ENCODE results near the gene PKIG. TPM values are rescaled to one million over a fixed set of nuclear protein-coding genes. Genes with fewer than 3 reads are reported as not detected.

PKIG gene
- 1 to 10 TPM; 3.3 to 5.1 TPM for total RNA-seq

- POLR2A ChIA-PET: no interaction called here
- peaks cover 2% of the 10 kb centered on the region for H3K9me3 Mint-ChIP-seq
- no peak for DNase-seq
- H3K27me3 Mint-ChIP-seq: no peaks in the 10 kb centered on the region
- no peaks in the 10 kb centered on the region for H3K36me3 Mint-ChIP-seq (ENCODE audit: low read depth)
- peaks cover 19% of the 10 kb centered on the region for H3K4me1 Mint-ChIP-seq
- no peak within 1 kb of the TSS for H3K4me3 Mint-ChIP-seq
- no peak within 1 kb of the TSS for H3K27ac Mint-ChIP-seq
- CTCF ChIA-PET: no interaction called here
Observed at GRCh38 chr20:44582311-44583025, at the start of gene PKIG. PKIG (plus strand) TSS chr20:44582579; CDS start chr20:44614557, 31,978 bp downstream.

- no peaks in the 10 kb centered on the region for H3K36me3 Mint-ChIP-seq (ENCODE audit: low read depth)
- H3K4me1 Mint-ChIP-seq: peaks cover 11% of the 10 kb centered on the region
- peak; percentile 43 for DNase-seq
- CTCF ChIA-PET: interaction anchor here (1.8 kb wide), 1 partner anchor 22 kb away, joined by 4 read pairs; no protein-coding TSS in a partner anchor
- H3K4me3 Mint-ChIP-seq: no peak overlapping the region
- no peaks in the 10 kb centered on the region for H3K9me3 Mint-ChIP-seq
- no peak overlapping the region for H3K27ac Mint-ChIP-seq
- POLR2A ChIA-PET: no interaction called here
- H3K27me3 Mint-ChIP-seq: peaks cover 9% of the 10 kb centered on the region
Observed at GRCh38 chr20:44532981-44533331, 49.4 kb upstream of the PKIG start.

- H3K27me3 Mint-ChIP-seq: peaks cover 9% of the 10 kb centered on the region
- H3K4me1 Mint-ChIP-seq: peaks cover 11% of the 10 kb centered on the region
- no peaks in the 10 kb centered on the region for H3K36me3 Mint-ChIP-seq (ENCODE audit: low read depth)
- no peaks in the 10 kb centered on the region for H3K9me3 Mint-ChIP-seq
- POLR2A ChIA-PET: no interaction called here
- CTCF ChIA-PET: interaction anchor here (1.4 to 1.8 kb wide), 2 partner anchors 23 to 76 kb away, joined by 3 to 4 read pairs; no protein-coding TSS in a partner anchor
- H3K27ac Mint-ChIP-seq: no peak overlapping the region
- DNase-seq: no peak
- H3K4me3 Mint-ChIP-seq: no peak overlapping the region
Observed at GRCh38 chr20:44533928-44534327, 48.5 kb upstream of the PKIG start.

- Mint-ChIP-seq H3K27me3 (peaks cover 9% of the 10 kb centered on the region), H3K4me3 (no peak overlapping the region), H3K27ac (no peak overlapping the region), H3K4me1 (peaks cover 10% of the 10 kb centered on the region), H3K36me3 (ENCODE audit: low read depth) (no peaks in the 10 kb centered on the region), H3K9me3 (no peaks in the 10 kb centered on the region)
- POLR2A ChIA-PET: no interaction called here
- no peak for DNase-seq
- CTCF ChIA-PET: interaction anchor here (1.1 kb wide), 1 partner anchor 188 kb away, joined by 3 read pairs; no protein-coding TSS in a partner anchor
Observed at GRCh38 chr20:44536175-44536574, 46.2 kb upstream of the PKIG start.

- Mint-ChIP-seq H3K4me1 (peaks cover 5% of the 10 kb centered on the region), H3K9me3 (no peaks in the 10 kb centered on the region), H3K36me3 (ENCODE audit: low read depth) (no peaks in the 10 kb centered on the region), H3K27me3 (peaks cover 9% of the 10 kb centered on the region), H3K4me3 (no peak overlapping the region), H3K27ac (no peak overlapping the region)
- ChIA-PET POLR2A (no interaction called here), CTCF (no interaction called here)
- DNase-seq: no peak
Observed at GRCh38 chr20:44537993-44538392, 44.4 kb upstream of the PKIG start.

GRCh38 chr20:44540834-44541233 lies 41.5 kb upstream of the PKIG start:
- Mint-ChIP-seq H3K9me3 (no peaks in the 10 kb centered on the region), H3K27ac (no peak overlapping the region), H3K4me3 (no peak overlapping the region), H3K36me3 (ENCODE audit: low read depth) (no peaks in the 10 kb centered on the region), H3K4me1 (peaks cover 5% of the 10 kb centered on the region), H3K27me3 (peaks cover 6% of the 10 kb centered on the region)
- no peak for DNase-seq
- ChIA-PET POLR2A (no interaction called here), CTCF (interaction anchor here (0.7 kb wide), 1 partner anchor 130 kb away, joined by 3 read pairs; no protein-coding TSS in a partner anchor)

GRCh38 chr20:44541992-44542391 lies 40.4 kb upstream of the PKIG start:
- CTCF ChIA-PET: interaction anchor here (1.2 kb wide), 1 partner anchor 9 kb away, joined by 3 read pairs; no protein-coding TSS in a partner anchor
- H3K27me3 Mint-ChIP-seq: no peaks in the 10 kb centered on the region
- POLR2A ChIA-PET: no interaction called here
- H3K9me3 Mint-ChIP-seq: no peaks in the 10 kb centered on the region
- no peaks in the 10 kb centered on the region for H3K4me1 Mint-ChIP-seq
- H3K36me3 Mint-ChIP-seq (ENCODE audit: low read depth): no peaks in the 10 kb centered on the region
- DNase-seq: no peak
- H3K4me3 Mint-ChIP-seq: no peak overlapping the region
- H3K27ac Mint-ChIP-seq: no peak overlapping the region

- DNase-seq: no peak
- CTCF ChIA-PET: interaction anchor here (1.2 kb wide), 2 partner anchors 8 to 10 kb away, joined by 3 to 5 read pairs; no protein-coding TSS in a partner anchor
- no peaks in the 10 kb centered on the region for H3K4me1 Mint-ChIP-seq
Observed at GRCh38 chr20:44542890-44543289, 39.5 kb upstream of the PKIG start.

GRCh38 chr20:44543358-44543757 lies 39.0 kb upstream of the PKIG start:
- no peaks in the 10 kb centered on the region for H3K4me1 Mint-ChIP-seq
- H3K36me3 Mint-ChIP-seq (ENCODE audit: low read depth): no peaks in the 10 kb centered on the region
- ChIA-PET POLR2A (no interaction called here), CTCF (interaction anchor here (1.2 to 1.5 kb wide), 3 partner anchors 9 to 12 kb away, joined by 4 to 5 read pairs (median 4); no protein-coding TSS in a partner anchor)
- H3K4me3 Mint-ChIP-seq: no peak overlapping the region
- H3K27ac Mint-ChIP-seq: peak overlapping the region; percentile 5
- no peaks in the 10 kb centered on the region for H3K27me3 Mint-ChIP-seq
- no peaks in the 10 kb centered on the region for H3K9me3 Mint-ChIP-seq
- DNase-seq: no peak

More at GRCh38 chr20:44542890-44543289, 39.5 kb upstream of the PKIG start:
- Mint-ChIP-seq H3K27ac (no peak overlapping the region), H3K9me3 (no peaks in the 10 kb centered on the region), H3K36me3 (ENCODE audit: low read depth) (no peaks in the 10 kb centered on the region), H3K27me3 (no peaks in the 10 kb centered on the region), H3K4me3 (no peak overlapping the region)
- POLR2A ChIA-PET: no interaction called here

- peaks cover under 1% of the 10 kb centered on the region for H3K27me3 Mint-ChIP-seq
- ChIA-PET POLR2A (no interaction called here), CTCF (interaction anchor here (1.2 to 1.5 kb wide), 3 partner anchors 9 to 11 kb away, joined by 4 to 5 read pairs (median 4); no protein-coding TSS in a partner anchor)
- H3K27ac Mint-ChIP-seq: no peak overlapping the region
- no peaks in the 10 kb centered on the region for H3K9me3 Mint-ChIP-seq
- no peaks in the 10 kb centered on the region for H3K4me1 Mint-ChIP-seq
- H3K36me3 Mint-ChIP-seq (ENCODE audit: low read depth): no peaks in the 10 kb centered on the region
- DNase-seq: no peak
- no peak overlapping the region for H3K4me3 Mint-ChIP-seq
Observed at GRCh38 chr20:44544263-44544662, 38.1 kb upstream of the PKIG start.

- no peaks in the 10 kb centered on the region for H3K36me3 Mint-ChIP-seq (ENCODE audit: low read depth)
- no peak for DNase-seq
- no peak overlapping the region for H3K4me3 Mint-ChIP-seq
- no peak overlapping the region for H3K27ac Mint-ChIP-seq
- ChIA-PET CTCF (no interaction called here), POLR2A (no interaction called here)
- no peaks in the 10 kb centered on the region for H3K4me1 Mint-ChIP-seq
- H3K9me3 Mint-ChIP-seq: no peaks in the 10 kb centered on the region
- H3K27me3 Mint-ChIP-seq: peaks cover 2% of the 10 kb centered on the region
Observed at GRCh38 chr20:44547419-44547818, 35.0 kb upstream of the PKIG start.

GRCh38 chr20:44549123-44549522 lies 33.3 kb upstream of the PKIG start:
- ChIA-PET CTCF (interaction anchor here (0.7 to 1.2 kb wide), 3 partner anchors 11 to 30 kb away, joined by 3 to 4 read pairs (median 3); no protein-coding TSS in a partner anchor), POLR2A (no interaction called here)
- Mint-ChIP-seq H3K9me3 (no peaks in the 10 kb centered on the region), H3K36me3 (ENCODE audit: low read depth) (no peaks in the 10 kb centered on the region), H3K4me1 (peaks cover 11% of the 10 kb centered on the region), H3K27ac (no peak overlapping the region), H3K27me3 (peaks cover 2% of the 10 kb centered on the region), H3K4me3 (no peak overlapping the region)
- no peak for DNase-seq

GRCh38 chr20:44552050-44552449 lies 30.3 kb upstream of the PKIG start:
- Mint-ChIP-seq H3K4me3 (no peak overlapping the region), H3K9me3 (no peaks in the 10 kb centered on the region), H3K36me3 (ENCODE audit: low read depth) (no peaks in the 10 kb centered on the region), H3K27ac (no peak overlapping the region), H3K4me1 (peaks cover 11% of the 10 kb centered on the region), H3K27me3 (peaks cover 2% of the 10 kb centered on the region)
- ChIA-PET POLR2A (no interaction called here), CTCF (interaction anchor here (2.1 kb wide), 1 partner anchor 8 kb away, joined by 5 read pairs; no protein-coding TSS in a partner anchor)
- no peak for DNase-seq

All from activated CD4-positive, alpha-beta T cell treated with anti-CD3 and anti-CD28 coated beads, Interleukin-2, amount 10 ng/mL, durations not matched to agents 7 days and 5 days (primary cell).